Measurements from ENCODE around the gene RAD17.
A peak's percentile ranks its signal among the peaks of the same experiment; 100 is the strongest.
"Not testable (repeated sequence)": the region's sequence is repeated elsewhere in the genome, so short reads cannot be mapped to it uniquely, and the experiment has no call there.

Gene RAD17

DNA sequence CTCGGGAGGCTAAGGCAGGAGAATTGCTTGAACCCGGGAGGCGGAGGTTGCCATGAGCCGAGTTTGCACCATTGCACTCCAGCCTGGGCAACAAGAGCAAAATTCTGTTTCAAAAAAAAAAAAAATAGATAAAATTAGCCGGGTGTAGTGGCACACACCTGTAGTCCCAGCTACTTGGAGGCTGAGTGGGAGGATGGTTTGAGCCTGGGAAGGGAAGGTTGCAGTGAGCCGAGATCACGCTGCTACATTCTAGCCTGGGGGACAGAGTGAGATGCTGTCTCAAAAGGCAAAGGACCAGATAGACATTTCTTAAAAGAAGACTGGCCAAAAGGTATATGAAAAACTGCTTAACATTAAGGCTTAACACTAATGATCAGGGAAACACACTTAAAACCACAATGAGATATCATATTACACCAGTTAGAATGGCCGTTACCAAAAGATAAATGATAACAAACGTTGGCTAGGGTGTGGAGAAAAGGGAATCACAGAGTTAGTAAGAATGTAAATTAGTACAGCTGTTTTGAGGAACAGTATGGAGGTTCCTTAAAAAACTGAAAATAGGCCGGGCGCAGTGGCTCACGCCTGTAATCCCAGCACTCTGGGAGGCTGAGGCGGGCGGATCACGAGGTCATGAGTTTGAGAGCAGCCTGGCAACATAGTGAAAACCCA lies 35.2 kb downstream of the RAD17 start:
- DNase-seq, result no peak

- peak; percentile 17 for DNase-seq
Measured at GRCh38 chr5:69414885-69415583, 45.4 kb downstream of the RAD17 start, which contains the start of gene MARVELD2. Gene MARVELD2, plus strand, starts transcription at chr5:69415116. Its CDS starts 4,270 bp downstream, at chr5:69419386.

DNA sequence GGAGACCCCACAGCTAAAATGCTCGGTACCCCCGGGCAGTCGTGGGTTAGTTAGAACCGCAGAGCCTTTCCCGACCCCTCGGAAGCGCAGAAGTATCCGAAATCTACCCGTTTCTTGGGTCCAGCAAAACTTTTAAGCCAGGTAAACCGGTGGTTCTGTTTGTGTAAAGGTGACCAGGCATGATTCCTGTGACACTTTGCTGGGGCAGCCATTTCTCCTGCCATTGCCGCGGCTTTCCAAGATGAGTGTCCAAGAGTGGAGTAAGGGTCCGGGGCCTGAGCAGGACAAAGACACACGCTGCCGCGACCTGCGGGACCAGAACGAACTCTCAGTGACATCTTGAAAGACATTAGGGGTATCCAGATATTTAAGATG lies 46.0 kb downstream of the RAD17 start:
- DNase-seq, result no peak

GRCh38 chr5:69416180-69416579 lies 46.6 kb downstream of the RAD17 start:
- DNase-seq, result no peak

- DNase-seq, result no peak
Measured at GRCh38 chr5:69416699-69417098, 47.1 kb downstream of the RAD17 start.

DNA sequence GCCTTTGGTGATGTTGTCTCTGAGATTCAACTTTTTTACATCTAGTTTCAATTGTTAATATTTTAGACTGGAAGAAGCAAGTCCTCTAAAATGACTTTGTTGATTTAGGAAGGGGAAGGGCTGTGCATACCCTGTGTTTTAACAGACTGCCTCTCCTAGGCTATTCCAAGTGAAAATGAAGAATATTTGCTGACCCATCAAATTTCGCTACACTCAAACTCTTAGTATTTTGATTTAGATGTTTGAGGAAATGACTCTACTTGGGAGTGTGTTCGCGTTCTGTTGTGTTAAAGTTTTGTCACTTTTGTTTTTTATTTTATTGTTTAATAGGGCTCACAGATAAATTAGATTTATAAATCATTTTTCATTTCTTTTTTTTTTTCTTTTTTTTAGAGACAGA lies 48.9 kb downstream of the RAD17 start:
- no peak for DNase-seq

DNA sequence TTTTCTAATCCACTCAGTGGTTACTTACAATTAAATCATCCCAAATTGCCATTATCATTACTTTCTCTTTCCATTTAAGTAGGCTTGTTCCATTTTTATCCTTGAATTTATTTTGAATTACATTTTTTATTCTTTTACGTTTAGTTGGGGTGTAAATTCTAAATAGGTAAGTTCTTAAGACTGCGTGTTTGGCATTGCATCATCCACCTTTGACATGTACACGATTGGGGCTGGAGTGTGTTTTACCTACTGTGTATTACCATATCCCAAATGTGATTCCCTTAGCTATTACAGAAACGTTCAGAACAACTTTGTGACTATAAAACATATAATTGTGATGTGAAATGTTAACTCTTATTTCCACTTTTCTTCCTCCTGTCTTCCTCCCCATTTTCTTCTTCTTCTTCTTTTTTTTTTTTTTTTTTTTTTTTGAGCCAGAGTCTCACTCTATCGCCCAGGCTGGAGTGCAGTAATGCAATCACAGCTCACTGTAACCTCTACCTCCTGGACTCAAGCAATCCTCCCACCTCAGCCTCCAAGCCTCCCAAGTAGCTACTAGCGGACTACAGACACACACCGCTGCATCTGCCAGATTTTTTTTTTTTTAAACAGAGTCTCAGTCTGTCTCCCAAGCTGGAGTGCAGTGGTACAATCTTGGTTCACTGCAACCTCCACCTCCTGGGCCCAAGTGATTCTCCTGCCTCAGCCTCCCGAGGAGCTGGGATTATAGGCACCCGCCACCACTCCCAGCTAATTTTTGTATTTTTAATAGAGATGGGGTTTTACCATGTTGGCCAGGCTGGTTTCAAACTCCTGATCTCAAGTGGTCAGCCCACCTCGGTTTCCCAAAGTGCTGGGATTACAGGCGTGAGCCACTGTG lies 62.0 kb downstream of the RAD17 start:
- DNase-seq, result no peak

GRCh38 chr5:69432412-69433206 lies 63.0 kb downstream of the RAD17 start:
- DNase-seq, result no peak

- peak; percentile 57 for DNase-seq
Measured at GRCh38 chr5:69435276-69435884, 65.8 kb downstream of the RAD17 start.

- no peak for DNase-seq
Measured at GRCh38 chr5:69444127-69444754, 74.6 kb downstream of the RAD17 start.

- DNase-seq, result no peak
Measured at GRCh38 chr5:69449511-69449910, 79.9 kb downstream of the RAD17 start.

GRCh38 chr5:69450116-69450515 lies 80.5 kb downstream of the RAD17 start:
- peak; percentile 94 for DNase-seq

DNA sequence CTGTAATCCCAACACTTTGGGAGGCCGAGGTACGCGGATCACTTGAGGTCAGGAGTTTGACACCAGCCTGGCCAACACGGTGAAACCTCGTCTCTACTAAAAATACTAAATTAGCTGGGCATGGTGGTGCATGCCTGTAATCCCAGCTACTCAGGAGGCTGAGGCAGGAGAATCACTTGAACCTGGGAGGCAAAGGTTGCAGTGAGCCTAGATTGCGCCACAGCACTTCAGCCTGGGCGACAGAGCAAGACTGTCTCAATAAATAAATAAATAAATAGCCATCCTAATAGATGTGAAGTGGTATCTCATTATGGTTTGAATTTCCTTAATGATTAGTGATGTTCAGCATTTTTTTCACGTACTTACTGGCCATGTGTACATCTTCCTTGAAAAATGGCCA lies 80.9 kb downstream of the RAD17 start:
- DNase-seq, result not testable (repeated sequence)

GRCh38 chr5:69451941-69452647 lies 82.5 kb downstream of the RAD17 start:
- no peak for DNase-seq

DNA sequence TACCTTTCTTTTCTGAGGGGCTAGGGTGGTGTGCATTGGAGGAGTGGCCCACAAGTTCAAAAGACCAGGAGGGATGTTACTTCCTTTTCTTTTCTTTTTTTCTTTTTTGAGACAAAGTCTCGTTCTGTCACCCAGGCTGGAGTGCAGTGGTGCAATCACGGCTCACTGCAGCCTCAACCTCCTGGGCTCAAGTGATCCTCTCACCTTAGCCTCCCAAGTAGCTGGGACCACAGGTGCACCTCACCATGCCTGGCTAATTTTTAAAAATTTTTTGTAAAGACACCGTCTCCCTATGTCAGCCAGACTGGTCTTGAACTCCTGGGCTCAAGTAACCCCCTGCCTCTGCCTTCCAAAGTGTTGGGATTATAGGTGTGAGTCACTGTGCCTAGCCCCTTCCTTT lies 83.9 kb downstream of the RAD17 start:
- not testable (repeated sequence) for DNase-seq

- no peak for DNase-seq
Measured at GRCh38 chr5:69454460-69455249, 85.0 kb downstream of the RAD17 start.

GRCh38 chr5:69455428-69455988 lies 85.9 kb downstream of the RAD17 start:
- DNase-seq, result not testable (repeated sequence)

- no peak for DNase-seq
Measured at GRCh38 chr5:69462170-69462569, 92.6 kb downstream of the RAD17 start.

Data from HCEC 1CT (cell line).